ENCODE results near the gene C1orf21.

The C1orf21 gene

DNA sequence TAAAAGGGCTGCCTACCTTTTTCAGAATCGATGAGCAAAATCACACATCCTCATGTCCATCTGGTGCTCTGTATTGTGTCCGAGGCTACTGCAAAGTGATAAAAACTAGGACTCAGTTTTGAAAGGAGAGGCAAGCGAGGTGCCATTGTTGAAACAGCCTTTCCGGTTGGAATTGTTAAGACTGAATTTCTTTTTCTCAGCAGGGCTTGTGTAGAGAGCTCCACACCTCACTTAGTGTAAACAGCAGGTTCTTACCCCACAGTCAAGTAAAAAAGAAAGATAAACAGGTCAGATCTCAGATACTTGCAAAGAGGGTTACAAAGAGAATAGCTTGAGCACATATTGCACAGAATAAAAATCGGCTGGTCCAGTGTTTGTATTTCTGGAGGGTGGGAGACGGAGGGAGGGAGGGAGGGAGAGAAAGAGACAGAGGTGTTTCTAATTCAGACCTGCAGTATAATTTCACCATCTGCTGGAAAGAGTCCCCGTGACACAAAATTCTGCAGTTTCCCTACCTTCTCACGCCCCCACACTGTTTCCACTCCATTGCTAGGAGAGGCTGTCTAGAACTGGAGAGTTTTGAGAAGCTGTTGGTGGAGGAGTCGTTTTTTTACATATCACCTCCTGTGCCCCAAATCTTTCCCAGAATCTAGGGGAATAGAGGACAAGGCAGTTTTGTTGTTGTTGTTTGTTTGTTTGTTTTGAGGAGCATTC lies 285.3 kb downstream of the C1orf21 start:
- DNase-seq = no peak

DNA sequence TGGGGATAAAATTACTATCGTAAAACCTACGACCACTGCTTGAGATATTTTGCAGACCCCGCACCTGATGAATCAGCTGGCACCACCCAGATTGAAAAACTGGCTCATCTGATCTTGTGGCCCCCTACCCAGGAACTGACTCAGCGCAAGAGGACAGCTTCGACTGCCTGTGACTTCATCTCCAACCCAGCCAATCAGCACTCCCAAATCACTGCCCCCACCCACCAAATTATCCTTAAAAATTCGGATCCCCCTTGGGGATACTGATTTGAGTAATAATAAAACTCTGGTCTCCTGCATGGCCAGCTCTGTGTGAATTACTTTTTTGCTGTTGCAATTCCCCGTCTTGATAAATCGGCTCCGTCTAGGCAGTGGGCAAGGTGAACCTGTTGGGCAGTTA lies 286.5 kb downstream of the C1orf21 start:
- no peak for DNase-seq

DNA sequence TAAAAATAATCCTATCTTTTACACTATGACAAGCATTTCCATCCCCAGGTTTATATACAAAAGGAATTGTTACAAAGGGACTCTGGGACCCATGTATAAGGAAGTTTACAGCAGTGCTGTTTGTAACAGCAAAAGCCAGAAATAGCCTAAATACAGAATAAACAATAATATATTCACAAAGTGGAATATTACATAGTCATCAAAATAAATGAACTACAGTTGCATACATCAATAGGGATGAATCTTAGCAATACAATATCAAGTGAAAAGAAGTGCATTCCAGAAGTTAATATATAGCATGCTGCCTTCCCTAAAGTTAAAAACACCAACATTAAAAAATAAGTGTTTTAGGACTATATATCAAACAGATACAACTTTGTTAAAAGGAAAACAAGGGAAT lies 290.5 kb downstream of the C1orf21 start:
- DNase-seq = no peak

All from hematopoietic multipotent progenitor cell treated with erythropoietin and hydrocortisone succinate and interleukin-3 and kit ligand, for 6 days (in vitro differentiated cells).